ENCODE data around the gene RPL29.

DNA sequence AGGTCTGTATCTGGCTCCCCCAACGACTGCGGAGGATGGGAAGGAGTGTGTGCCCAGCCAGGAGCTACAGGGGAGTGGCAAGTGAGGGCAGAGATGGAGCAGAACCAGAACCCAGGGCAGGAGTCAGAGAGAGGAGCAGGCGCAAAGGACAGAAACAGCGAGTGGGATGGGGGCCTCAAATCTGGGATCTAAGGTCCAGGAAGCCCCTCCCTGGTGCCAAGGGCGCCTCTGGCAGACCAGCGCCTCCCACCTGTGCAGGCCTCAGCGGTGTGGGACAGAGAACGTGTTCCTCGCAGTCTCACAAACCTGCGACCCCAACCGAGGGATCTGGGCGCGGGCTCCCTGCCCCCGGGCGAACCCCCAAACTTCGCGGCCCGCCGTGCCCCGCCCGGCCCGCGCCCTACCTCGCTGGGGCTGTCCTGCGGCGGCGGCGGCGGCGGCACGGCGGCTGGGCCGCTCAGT is 28.7 kb downstream of the RPL29 start:
- TF ChIP-seq USF2 (IDR thresholded peaks at IDR 0.05; ENCODE audit: low read depth, low read length) (no peak), RCOR1 (IDR thresholded peaks at IDR 0.05; ENCODE audit: insufficient replicate concordance, low read length) (no peak), BHLHE40 (IDR thresholded peaks at IDR 0.05; ENCODE audit: low read depth, low read length) (no peak), CEBPB (IDR thresholded peaks at IDR 0.05; ENCODE audit: low read depth, low read length) (no peak), POLR2A (IDR thresholded peaks at IDR 0.05; ENCODE audit: low read depth, low read length) (no peak), ELK1 (IDR thresholded peaks at IDR 0.05; ENCODE audit: borderline replicate concordance, low read depth, low read length) (no peak), MAFK (IDR thresholded peaks at IDR 0.05; ENCODE audit: low read depth, low read length) (no peak), CHD1 (IDR thresholded peaks at IDR 0.05; ENCODE audit: low read depth, low read length) (no peak), SMC3 (IDR thresholded peaks at IDR 0.05; ENCODE audit: low read depth, low read length) (no peak), RAD21 (IDR thresholded peaks at IDR 0.05; ENCODE audit: low read length) (no peak)
- TF ChIP-seq, protein P1, sequence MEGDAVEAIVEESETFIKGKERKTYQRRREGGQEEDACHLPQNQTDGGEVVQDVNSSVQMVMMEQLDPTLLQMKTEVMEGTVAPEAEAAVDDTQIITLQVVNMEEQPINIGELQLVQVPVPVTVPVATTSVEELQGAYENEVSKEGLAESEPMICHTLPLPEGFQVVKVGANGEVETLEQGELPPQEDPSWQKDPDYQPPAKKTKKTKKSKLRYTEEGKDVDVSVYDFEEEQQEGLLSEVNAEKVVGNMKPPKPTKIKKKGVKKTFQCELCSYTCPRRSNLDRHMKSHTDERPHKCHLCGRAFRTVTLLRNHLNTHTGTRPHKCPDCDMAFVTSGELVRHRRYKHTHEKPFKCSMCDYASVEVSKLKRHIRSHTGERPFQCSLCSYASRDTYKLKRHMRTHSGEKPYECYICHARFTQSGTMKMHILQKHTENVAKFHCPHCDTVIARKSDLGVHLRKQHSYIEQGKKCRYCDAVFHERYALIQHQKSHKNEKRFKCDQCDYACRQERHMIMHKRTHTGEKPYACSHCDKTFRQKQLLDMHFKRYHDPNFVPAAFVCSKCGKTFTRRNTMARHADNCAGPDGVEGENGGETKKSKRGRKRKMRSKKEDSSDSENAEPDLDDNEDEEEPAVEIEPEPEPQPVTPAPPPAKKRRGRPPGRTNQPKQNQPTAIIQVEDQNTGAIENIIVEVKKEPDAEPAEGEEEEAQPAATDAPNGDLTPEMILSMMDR (conservative IDR thresholded peaks at IDR 0.05; ENCODE audit: low read depth, low read length) = no peak

Data from IMR-90 (cell line).